H1 (cell line): ENCODE measurements around the gene SCARB1. TPM values are rescaled to one million over a fixed set of nuclear protein-coding genes. Genes with fewer than 3 reads are reported as not detected.

Source experiments
- CTCF ChIA-PET: fragments of 300-600 bp; sonication (Branson Sonifier 250); formaldehyde crosslinking; loops from one replicate; lab custom pipeline; 2021; ENCODE audit not compliant: partially characterized antibody; lab: Charles Lee
- POLR2A ChIA-PET: fragments of 300-600 bp; sonication (Branson Sonifier 250); formaldehyde crosslinking; loops from one replicate; lab custom pipeline; 2021; ENCODE audit warnings: inconsistent platforms; ENCODE audit not compliant: partially characterized antibody; lab: Charles Lee
- DNase-seq, 2 experiments: peaks; one replicate each; pipeline versions ENCODE4 v3.0.0 to v3.0.0-alpha.2; 2010 to 2022; ENCODE audit warnings: low spot score in 2 of 2, low read depth in 1 of 2, mixed read lengths in 1 of 2
- FAIRE-seq: peaks from 2 replicates; lab custom pipeline; 2011; peaks lifted over from hg19 to GRCh38; lab: Jason Lieb, UNC
- H2AFZ ChIP-seq: 2 replicates; pipeline ENCODE4 v1.8.1; 2012; ENCODE audit warnings: low read length, inconsistent platforms
- H2AK5ac ChIP-seq: 2 replicates; pipeline ENCODE4 v1.6.1; 2013; ENCODE audit warnings: low read depth, low read length
- H2BK120ac ChIP-seq: replicated peaks from 2 replicates; pipeline ENCODE3; 2013; ENCODE audit warnings: low read depth, low read length, inconsistent platforms
- H2BK12ac ChIP-seq: 2 replicates; pipeline ENCODE4 v1.6.1; 2013; ENCODE audit warnings: low read depth, low read length
- H2BK15ac ChIP-seq: 2 replicates; pipeline ENCODE4 v1.6.1; 2013; ENCODE audit warnings: low read length
- H2BK20ac ChIP-seq: 2 replicates; pipeline ENCODE4 v1.6.1; 2013; ENCODE audit warnings: low read length
- H2BK5ac ChIP-seq: 2 replicates; pipeline ENCODE4 v1.6.1; 2013; ENCODE audit warnings: low read depth, low read length
- H3K14ac ChIP-seq: 2 replicates; pipeline ENCODE4 v1.6.1; 2013; ENCODE audit warnings: inconsistent platforms; ENCODE audit not compliant: insufficient read length
- H3K18ac ChIP-seq: 2 replicates; pipeline ENCODE4 v1.6.1; 2013; ENCODE audit warnings: low read length; ENCODE audit errors: extremely low read depth
- H3K23ac ChIP-seq: 2 replicates; pipeline ENCODE4 v1.6.1; 2013; ENCODE audit warnings: inconsistent platforms; ENCODE audit not compliant: insufficient read length
- H3K23me2 ChIP-seq: 2 replicates; pipeline ENCODE4 v1.6.1; 2013; ENCODE audit warnings: low read depth, low read length
- H3K27ac ChIP-seq: 2 replicates; pipeline ENCODE4 v1.6.1; 2011; ENCODE audit warnings: low read depth, low read length, inconsistent platforms
- H3K27me3 ChIP-seq, 4 experiments: replicated peaks in 1 of 4; 1 replicate in 1 of 4; 2 replicates in 3 of 4; pipeline versions ENCODE4 v1.6.1 to v1.8.1; 2011 to 2013; ENCODE audit warnings: low read length in 3 of 4, mild to moderate bottlenecking in 3 of 4, inconsistent platforms in 2 of 4, mixed read lengths in 2 of 4, moderate library complexity in 1 of 4; ENCODE audit not compliant: control insufficient read depth in 3 of 4, insufficient read depth in 3 of 4; ENCODE audit errors: extremely low read depth in 1 of 4
- H3K36me3 ChIP-seq, 4 experiments: 2 replicates each; pipeline versions ENCODE4 v1.6.1 to v1.8.1; 2011 to 2013; ENCODE audit warnings: mild to moderate bottlenecking in 4 of 4, low read length in 3 of 4, moderate library complexity in 2 of 4, control low read depth in 1 of 4, inconsistent platforms in 1 of 4; ENCODE audit not compliant: insufficient read depth in 4 of 4, control insufficient read depth in 2 of 4
- H3K4ac ChIP-seq: replicated peaks from 2 replicates; pipeline ENCODE3; 2013; ENCODE audit warnings: low read length, low read depth, mixed read lengths, inconsistent platforms; ENCODE audit not compliant: insufficient read length
- H3K4me1 ChIP-seq, 4 experiments: replicated peaks in 1 of 4; 1 replicate in 1 of 4; 2 replicates in 3 of 4; pipeline versions ENCODE4 v1.6.1 to v1.8.1; 2011 to 2013; ENCODE audit warnings: low read length in 3 of 4, inconsistent platforms in 2 of 4, mixed read lengths in 1 of 4; ENCODE audit not compliant: insufficient read depth in 4 of 4, control insufficient read depth in 3 of 4
- H3K4me2 ChIP-seq, 2 experiments: 2 replicates each; pipeline versions ENCODE4 v1.6.1 to v1.8.1; 2011 to 2013; ENCODE audit warnings: low read depth in 2 of 2, low read length in 2 of 2, control low read depth in 1 of 2, inconsistent platforms in 1 of 2, mild to moderate bottlenecking in 1 of 2; ENCODE audit not compliant: insufficient read depth in 1 of 2
- H3K4me3 ChIP-seq, 4 experiments: fragments of 200-600, 300-600 bp in 1 of 4; sonication (generic), shearing (Covaris generic), sonication (Bioruptor Twin) in 1 of 4; 2 replicates each; pipeline versions ENCODE4 v1.5.1 to v1.8.1; 2011 to 2016; ENCODE audit warnings: low read length in 4 of 4, low read depth in 3 of 4, control low read depth in 2 of 4, inconsistent platforms in 2 of 4, mild to moderate bottlenecking in 2 of 4, mixed read lengths in 1 of 4, moderate library complexity in 1 of 4; ENCODE audit not compliant: insufficient read depth in 2 of 4; ENCODE audit errors: extremely low read depth in 1 of 4
- H3K56ac ChIP-seq: replicated peaks from 2 replicates; pipeline ENCODE3; 2013; ENCODE audit warnings: low read depth, mild to moderate bottlenecking, mixed read lengths, low read length, inconsistent platforms; ENCODE audit not compliant: insufficient read length
- H3K79me1 ChIP-seq: 2 replicates; pipeline ENCODE4 v1.6.1; 2013; ENCODE audit warnings: low read depth, low read length, control low read depth
- H3K79me2 ChIP-seq, 2 experiments: 2 replicates each; pipeline versions ENCODE4 v1.6.1 to v1.8.1; 2012 to 2013; ENCODE audit warnings: low read length in 2 of 2, mild to moderate bottlenecking in 2 of 2, inconsistent platforms in 1 of 2; ENCODE audit not compliant: insufficient read depth in 2 of 2, control insufficient read depth in 1 of 2
- H3K9ac ChIP-seq, 4 experiments: replicated peaks in 1 of 4; 1 replicate in 1 of 4; 2 replicates in 3 of 4; pipeline versions ENCODE4 v1.6.1 to v1.8.1; 2011 to 2013; ENCODE audit warnings: low read depth in 3 of 4, low read length in 3 of 4, control low read depth in 2 of 4, mild to moderate bottlenecking in 2 of 4, moderate library complexity in 2 of 4, inconsistent platforms in 1 of 4; ENCODE audit errors: extremely low read depth in 1 of 4
- H3K9me3 ChIP-seq, 2 experiments: 2 replicates each; pipeline versions ENCODE4 v1.6.1 to v1.8.1; 2012 to 2013; ENCODE audit warnings: mild to moderate bottlenecking in 2 of 2, moderate library complexity in 2 of 2, control low read depth in 1 of 2, inconsistent platforms in 1 of 2, low read depth in 1 of 2, low read length in 1 of 2, mixed read lengths in 1 of 2; ENCODE audit not compliant: insufficient read depth in 2 of 2
- H4K20me1 ChIP-seq, 2 experiments: replicated peaks in 1 of 2; 2 replicates each; pipeline versions ENCODE3 to v1.8.1; 2011 to 2013; ENCODE audit warnings: inconsistent platforms in 2 of 2, low read length in 2 of 2, mild to moderate bottlenecking in 1 of 2; ENCODE audit not compliant: insufficient read depth in 2 of 2, control insufficient read depth in 1 of 2
- H4K5ac ChIP-seq: 2 replicates; pipeline ENCODE4 v1.6.1; 2013; ENCODE audit warnings: low read length, low read depth, mixed read lengths, inconsistent platforms; ENCODE audit not compliant: insufficient read length
- H4K8ac ChIP-seq: 2 replicates; pipeline ENCODE4 v1.8.0; 2013; ENCODE audit warnings: mild to moderate bottlenecking, moderate library complexity, low read length, inconsistent platforms; ENCODE audit not compliant: insufficient read depth; ENCODE audit errors: extremely low read depth
- H4K91ac ChIP-seq: replicated peaks from 2 replicates; pipeline ENCODE3; 2013; ENCODE audit warnings: low read length, mixed read lengths, inconsistent platforms; ENCODE audit not compliant: insufficient read length
- BACH1 ChIP-seq: IDR thresholded peaks from 2 replicates; pipeline ENCODE4 v1.6.1; 2012; ENCODE audit warnings: low read length, improper control_type of control experiment
- CBX8 ChIP-seq: fragments of 300-800, 300-1000 bp; sonication (generic); IDR thresholded peaks from 2 replicates; pipeline ENCODE4 v1.7.1; 2016; ENCODE audit warnings: low read depth, low read length, borderline replicate concordance
- CTBP2 ChIP-seq: IDR thresholded peaks from 2 replicates; pipeline ENCODE4 v1.7.0; 2011; ENCODE audit warnings: borderline replicate concordance, mild to moderate bottlenecking, moderate library complexity, mixed read lengths, low read length; ENCODE audit not compliant: insufficient read depth, insufficient read length
- JUND ChIP-seq: IDR thresholded peaks from 2 replicates; pipeline ENCODE4 v1.6.1; 2011; ENCODE audit warnings: mild to moderate bottlenecking, improper control_type of control experiment, low read length
- KDM5A ChIP-seq: fragments of 200-600 bp; IDR thresholded peaks from 2 replicates; pipeline ENCODE4 v1.7.1; 2012; ENCODE audit warnings: mild to moderate bottlenecking, low read length, inconsistent platforms, mixed read lengths
- NRF1 ChIP-seq: IDR thresholded peaks from 2 replicates; pipeline ENCODE4 v1.6.1; 2011; ENCODE audit warnings: mild to moderate bottlenecking, low read depth, low read length, improper control_type of control experiment
- RAD21 ChIP-seq, 2 experiments: IDR thresholded peaks in 1 of 2; conservative IDR thresholded peaks in 1 of 2; 2 replicates each; pipeline ENCODE4 v1.6.1; 2011; ENCODE audit warnings: low read depth in 2 of 2, low read length in 2 of 2, improper control_type of control experiment in 1 of 2, inconsistent platforms in 1 of 2, mild to moderate bottlenecking in 1 of 2, moderate library complexity in 1 of 2
- RXRA ChIP-seq: IDR thresholded peaks from 2 replicates; pipeline ENCODE4 v1.6.1; 2011; ENCODE audit warnings: low read depth, mild to moderate bottlenecking, low read length, moderate library complexity; ENCODE audit not compliant: insufficient read depth
- SRF ChIP-seq: IDR thresholded peaks from 2 replicates; pipeline ENCODE4 v1.6.1; 2011; ENCODE audit warnings: mild to moderate bottlenecking, low read depth, low read length, moderate library complexity
- YY1 ChIP-seq: IDR thresholded peaks from 2 replicates; pipeline ENCODE4 v1.6.1; 2011; ENCODE audit warnings: low read depth, mild to moderate bottlenecking, low read length
- WGBS, 2 experiments: shearing (Covaris generic) in 1 of 2; methylation state at CpG; one replicate each; pipeline versions ENCODE4 v1.1.6 to v1.1.7; 2013 to 2015; ENCODE audit warnings: low lambda C conversion rate in 2 of 2, mixed read lengths in 2 of 2, inconsistent platforms in 1 of 2, low coverage in 1 of 2, missing lambda C conversion rate in 1 of 2; ENCODE audit not compliant: insufficient replicate concordance in 2 of 2, insufficient coverage in 1 of 2, insufficient read length in 1 of 2; ENCODE audit errors: extremely low coverage in 1 of 2, missing lambda C conversion rate in 1 of 2; 5-methylcytosine and 5-hydroxymethylcytosine counted together
- polyA plus RNA-seq, 7 experiments: library from polyadenylated mRNA; depleted of rRNA in 3 of 7; stranded (reverse) in 5 of 7; unstranded in 2 of 7; fragments of >200 nt in 5 of 7; fragments of 200-250 nt in 2 of 7; gene quantifications; 1 replicate in 5 of 7; 2 replicates in 1 of 7; 4 replicates in 1 of 7; pipeline versions ENCODE4 v1.2.1 to v1.2.3, GENCODE V29; 2011 to 2013; ENCODE audit warnings: missing spikeins in 2 of 7, mixed read lengths in 2 of 7
- total RNA-seq: library from RNA; stranded (reverse); fragmentation: NEBNext Ultra II Directional; extraction: Animal tissue kit (Norgen Biotek cat#: 25700); gene quantifications from 2 replicates; pipeline ENCODE4 v1.2.1, GENCODE V29; 2021

SCARB1 gene
- total and polyA plus RNA-seq, 2 of the 8 experiments (the other 6 are each of a cell fraction or from before 2014, with no cell fraction given), result 45.3 to 57.1 TPM

- H3K9me3 ChIP-seq, result peaks cover 2 to 5% of the 10 kb centered on the region in 2 experiments; a peak in 2 of 4 replicates
- peak overlapping the region; percentile 58; the same call in 1 of the 2 replicates for H2AK5ac ChIP-seq
- no peak overlapping the region for H4K8ac ChIP-seq
- no peaks in the 10 kb centered on the region for H4K20me1 ChIP-seq
- H3K27me3 ChIP-seq, result peaks cover 0 to 2% (median 0%) of the 10 kb centered on the region in 4 experiments; a peak in 1 of 7 replicates
- H3K4me1 ChIP-seq, result peaks cover 0 to 15% (median 9%) of the 10 kb centered on the region in 4 experiments; a peak in 6 of 7 replicates
- H4K91ac ChIP-seq, result no peak overlapping the region
- no peaks in the 10 kb centered on the region for H3K79me2 ChIP-seq
- H4K5ac ChIP-seq, result no peak overlapping the region
- no peak overlapping the region for H3K4ac ChIP-seq
- no peaks in the 10 kb centered on the region for H3K23me2 ChIP-seq
- H3K36me3 ChIP-seq, result no peaks in the 10 kb centered on the region
- H2BK5ac ChIP-seq, result no peak overlapping the region
- CTCF ChIA-PET, result interaction anchor here (0.5 to 10.9 kb wide), 5 partner anchors 12 to 730 kb away, joined by 3 to 146 read pairs (median 3); no protein-coding TSS in a partner anchor
- H2BK15ac ChIP-seq, result no peak overlapping the region
- no peak overlapping the region for H3K56ac ChIP-seq
- no peak overlapping the region for H3K4me3 ChIP-seq
- 91% methylated on average over 10 of the region's 10 CpGs; no CpG with 5 or more reads in 1 of the 2 experiments for WGBS, 2 experiments
- peak overlapping the region; percentile 53; the same call in 1 of the 2 replicates for H2BK12ac ChIP-seq
- H3K79me1 ChIP-seq, result no peaks in the 10 kb centered on the region
- H3K14ac ChIP-seq, result no peak overlapping the region
- H2BK20ac ChIP-seq, result no peak overlapping the region
- H3K23ac ChIP-seq, result no peak overlapping the region
- DNase-seq, result no peak
- no peak overlapping the region for H2AFZ ChIP-seq
- no peak overlapping the region for H3K27ac ChIP-seq
- H3K4me2 ChIP-seq, result no peak overlapping the region
- FAIRE-seq, result no peak
- no peak overlapping the region for H3K18ac ChIP-seq
- TF ChIP-seq CBX8, result no peak
- TF ChIP-seq KDM5A, result no peak
- no peak for TF ChIP-seq NRF1
- TF ChIP-seq BACH1, result no peak
- no peak for TF ChIP-seq RXRA
- TF ChIP-seq JUND, result no peak
- TF ChIP-seq YY1, result no peak
- TF ChIP-seq RAD21 (IDR thresholded peaks at IDR 0.05 in 1 of 2, conservative IDR thresholded peaks at IDR 0.05 in 1 of 2; ENCODE audit: low read depth in 2 of 2, low read length in 2 of 2), result no peak
- no peak for TF ChIP-seq SRF
- no peak for TF ChIP-seq CTBP2
- POLR2A ChIA-PET, result no interaction called here
- H3K9ac ChIP-seq, result no peak overlapping the region
- H2BK120ac ChIP-seq, result no peak overlapping the region
These were observed 111.0 kb downstream of the SCARB1 start for GRCh38 chr12:124752437-124753227.
